DOHH2 (cell line): Measurements from ENCODE around the gene RNU1-1.
"Not testable (repeated sequence)": the region's sequence is repeated elsewhere in the genome, so short reads cannot be mapped to it uniquely, and the experiment has no call there.

ENCODE experiments used
- H3F3A ChIP-seq: fragments of 200-600 bp; sonication (generic), shearing (Covaris generic); 2 replicates; pipeline ENCODE4 v1.6.0; 2016; ENCODE audit warnings: antibody characterized with exemption, mild to moderate bottlenecking; ENCODE audit not compliant: control insufficient read depth, insufficient read depth
- H3K27ac ChIP-seq: fragments of 200-600 bp; sonication (generic); 2 replicates; pipeline ENCODE4 v1.5.1; 2014; ENCODE audit warnings: low read depth, mild to moderate bottlenecking, low read length, moderate library complexity
- H3K27me3 ChIP-seq: fragments of 200-600 bp; sonication (generic); 2 replicates; pipeline ENCODE4 v1.6.1; 2014; ENCODE audit warnings: mild to moderate bottlenecking, low read length, mixed read lengths; ENCODE audit not compliant: control insufficient read depth
- H3K36me3 ChIP-seq: fragments of 200-600 bp; sonication (generic); 2 replicates; pipeline ENCODE4 v1.6.1; 2014; ENCODE audit warnings: mild to moderate bottlenecking, low read length, moderate library complexity, mixed read lengths; ENCODE audit not compliant: control insufficient read depth
- H3K4me1 ChIP-seq: fragments of 200-600 bp; sonication (generic); 2 replicates; pipeline ENCODE4 v1.6.1; 2014; ENCODE audit warnings: mild to moderate bottlenecking, low read length, mixed read lengths; ENCODE audit not compliant: control insufficient read depth
- H3K4me2 ChIP-seq: fragments of 200-600 bp; sonication (generic); 2 replicates; pipeline ENCODE4 v1.6.0; 2014; ENCODE audit warnings: mild to moderate bottlenecking, low read length, moderate library complexity
- H3K4me3 ChIP-seq: fragments of 200-600 bp; sonication (generic); 2 replicates; pipeline ENCODE4 v1.5.1; 2014; ENCODE audit warnings: mild to moderate bottlenecking, low read length, mixed read lengths
- H3K79me2 ChIP-seq: fragments of 200-600 bp; sonication (generic); 2 replicates; pipeline ENCODE4 v1.6.1; 2014; ENCODE audit warnings: mild to moderate bottlenecking, low read length, mixed read lengths; ENCODE audit not compliant: control insufficient read depth
- H3K9me2 ChIP-seq: fragments of 200-600 bp; sonication (generic); replicated peaks from 2 replicates; pipeline ENCODE4 v1.6.1; 2014; ENCODE audit warnings: mild to moderate bottlenecking, low read length, mixed read lengths; ENCODE audit not compliant: control insufficient read depth
- H3K9me3 ChIP-seq: fragments of 200-600 bp; sonication (generic); 2 replicates; pipeline ENCODE4 v1.6.1; 2014; ENCODE audit warnings: antibody characterized with exemption, low read length, mixed read lengths; ENCODE audit not compliant: control insufficient read depth, insufficient read depth
- H4K20me1 ChIP-seq: fragments of 200-600 bp; sonication (generic); 2 replicates; pipeline ENCODE4 v1.6.0; 2014; ENCODE audit warnings: low read depth, mild to moderate bottlenecking, antibody characterized with exemption, low read length, moderate library complexity; ENCODE audit not compliant: control insufficient read depth, insufficient read depth
- EZH2phosphoT487 ChIP-seq: fragments of 200-600 bp; sonication (generic); IDR thresholded peaks from 2 replicates; pipeline ENCODE4 v1.6.1; 2017; ENCODE audit warnings: borderline replicate concordance, mild to moderate bottlenecking, antibody characterized with exemption, low read length, moderate library complexity, mixed read lengths
- TF ChIP-seq, protein P1 (sequence below): fragments of 200-600 bp; sonication (generic); IDR thresholded peaks from one replicate; pipeline ENCODE4 v1.5.1; 2014; ENCODE audit warnings: antibody characterized with exemption, mild to moderate bottlenecking, low read depth, low read length; ENCODE audit not compliant: poor library complexity, severe bottlenecking

RNU1-1 gene

DNA sequence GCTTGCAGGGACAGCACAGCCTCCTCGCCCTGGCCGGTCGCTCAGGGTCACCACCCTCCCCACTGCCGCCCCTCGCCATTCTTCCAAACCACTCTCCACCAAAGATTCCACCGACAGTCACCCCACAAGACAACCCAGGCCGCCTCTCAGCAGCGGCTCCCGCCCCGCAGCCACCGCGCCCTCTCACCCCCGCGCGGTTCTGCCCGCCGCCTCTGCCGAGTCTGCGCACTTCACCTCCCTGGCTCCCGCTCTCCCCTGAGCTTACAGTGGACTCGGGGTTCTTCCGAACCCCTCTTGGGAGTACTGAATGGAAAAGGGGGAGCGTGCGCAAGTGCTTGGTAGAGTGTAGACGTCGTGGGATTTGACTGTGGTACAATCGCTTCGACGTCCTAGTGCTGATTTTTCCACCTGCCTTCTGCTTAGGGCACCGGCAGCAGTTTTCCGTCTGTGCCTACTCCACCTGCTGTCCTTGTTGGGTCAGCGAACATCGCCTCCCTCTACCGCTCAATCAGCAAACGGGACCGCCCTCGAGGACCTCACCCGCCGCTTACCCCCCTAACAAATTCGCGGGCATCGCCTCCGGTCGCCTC is 20.2 kb upstream of the RNU1-1 start:
- not testable (repeated sequence) for H3K27me3 ChIP-seq, H3K9me2 ChIP-seq, H3K4me1 ChIP-seq, H3K4me3 ChIP-seq, H3K4me2 ChIP-seq, H4K20me1 ChIP-seq, H3K27ac ChIP-seq, H3F3A ChIP-seq, H3K9me3 ChIP-seq, H3K79me2 ChIP-seq, H3K36me3 ChIP-seq

DNA sequence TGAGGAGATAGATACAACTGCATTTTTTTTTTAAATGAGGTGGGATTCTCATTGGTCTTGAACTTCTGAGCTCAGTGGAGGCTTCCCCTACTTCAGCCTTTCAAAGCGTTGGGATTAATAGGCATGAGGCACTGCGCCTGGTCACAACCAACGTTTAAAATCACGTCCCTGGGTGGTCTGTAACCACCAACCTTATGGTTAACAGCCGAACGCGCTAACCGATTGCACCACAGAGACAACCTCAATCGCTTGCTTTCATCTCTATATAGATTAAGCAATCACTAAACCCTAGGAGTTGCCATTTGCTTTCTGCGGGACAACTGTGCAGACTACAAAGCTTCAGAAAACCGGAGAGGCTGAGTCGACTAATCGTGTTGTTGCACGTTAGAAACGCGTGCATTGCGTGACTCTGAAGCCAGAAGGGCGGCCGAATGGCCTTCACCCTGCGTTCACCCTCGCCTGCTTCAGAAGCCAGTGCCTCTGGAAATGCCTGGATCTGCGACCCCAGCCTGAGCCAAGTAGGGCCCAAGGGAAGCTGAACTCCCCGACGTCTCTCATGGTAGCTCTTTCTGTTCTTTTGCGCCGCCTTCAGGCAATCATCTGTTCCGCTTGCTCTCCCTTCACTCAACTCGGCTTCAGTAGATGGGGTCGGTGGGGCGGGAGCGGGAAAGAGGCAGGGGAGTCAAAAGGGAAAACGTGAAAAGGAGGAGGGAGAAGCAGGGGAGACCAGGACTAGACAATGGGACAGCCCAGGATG is 18.3 kb upstream of the RNU1-1 start:
- H3K4me1 ChIP-seq, H3K27ac ChIP-seq, H3K9me2 ChIP-seq, H3K4me2 ChIP-seq, H3K79me2 ChIP-seq, H3K4me3 ChIP-seq, H3K9me3 ChIP-seq, H4K20me1 ChIP-seq, H3K27me3 ChIP-seq, H3F3A ChIP-seq, H3K36me3 ChIP-seq: not testable (repeated sequence)

GRCh38 chr1:16528338-16528737 is 14.3 kb upstream of the RNU1-1 start:
- H3F3A ChIP-seq, H3K27ac ChIP-seq, H3K9me3 ChIP-seq, H3K4me1 ChIP-seq, H4K20me1 ChIP-seq, H3K4me2 ChIP-seq, H3K4me3 ChIP-seq, H3K79me2 ChIP-seq, H3K36me3 ChIP-seq, H3K9me2 ChIP-seq, H3K27me3 ChIP-seq: not testable (repeated sequence)

- not testable (repeated sequence) for H3K4me3 ChIP-seq, H3K36me3 ChIP-seq, H3F3A ChIP-seq, H3K9me2 ChIP-seq, H3K79me2 ChIP-seq, H3K4me2 ChIP-seq, H3K4me1 ChIP-seq, H3K27me3 ChIP-seq, H4K20me1 ChIP-seq, H3K27ac ChIP-seq, H3K9me3 ChIP-seq
These were observed 11.7 kb upstream of the RNU1-1 start for GRCh38 chr1:16525769-16526168.

DNA sequence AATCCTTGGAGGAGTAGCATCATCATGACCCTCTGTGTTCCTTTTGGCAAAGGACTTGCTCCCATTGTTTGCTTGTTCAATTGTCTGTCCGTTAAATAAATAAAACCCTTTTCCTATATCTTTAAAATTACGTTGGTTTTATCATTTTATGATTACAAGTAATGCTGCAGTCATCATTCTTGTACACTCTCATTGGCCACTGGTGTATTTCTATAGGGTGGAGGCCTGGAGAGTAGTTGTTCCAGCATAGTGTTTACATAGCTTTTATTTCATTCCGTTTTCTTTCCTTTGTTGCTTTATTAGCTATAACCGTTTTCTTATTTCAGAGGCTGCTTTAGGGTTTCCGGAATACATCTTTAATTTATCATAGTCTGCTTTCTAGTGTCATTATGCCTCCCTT is 7.6 kb upstream of the RNU1-1 start:
- not testable (repeated sequence) for H3K27ac ChIP-seq, H3K36me3 ChIP-seq, H3F3A ChIP-seq, H3K27me3 ChIP-seq, H3K4me2 ChIP-seq, H4K20me1 ChIP-seq, H3K4me1 ChIP-seq, H3K79me2 ChIP-seq, H3K9me2 ChIP-seq, H3K9me3 ChIP-seq, H3K4me3 ChIP-seq

- Histone ChIP-seq H3K9me3 (no peaks in the 10 kb centered on the region), H3K9me2 (no peaks in the 10 kb centered on the region), H3K27ac (no peak overlapping the region), H3K4me2 (no peak overlapping the region), H3F3A (no peaks in the 10 kb centered on the region), H3K79me2 (no peaks in the 10 kb centered on the region), H3K36me3 (no peaks in the 10 kb centered on the region), H4K20me1 (no peaks in the 10 kb centered on the region), H3K27me3 (peaks cover 3% of the 10 kb centered on the region; the same call in 1 of the 2 replicates), H3K4me3 (no peak overlapping the region), H3K4me1 (no peaks in the 10 kb centered on the region)
- no peak for TF ChIP-seq EZH2phosphoT487
- TF ChIP-seq, protein P1, sequence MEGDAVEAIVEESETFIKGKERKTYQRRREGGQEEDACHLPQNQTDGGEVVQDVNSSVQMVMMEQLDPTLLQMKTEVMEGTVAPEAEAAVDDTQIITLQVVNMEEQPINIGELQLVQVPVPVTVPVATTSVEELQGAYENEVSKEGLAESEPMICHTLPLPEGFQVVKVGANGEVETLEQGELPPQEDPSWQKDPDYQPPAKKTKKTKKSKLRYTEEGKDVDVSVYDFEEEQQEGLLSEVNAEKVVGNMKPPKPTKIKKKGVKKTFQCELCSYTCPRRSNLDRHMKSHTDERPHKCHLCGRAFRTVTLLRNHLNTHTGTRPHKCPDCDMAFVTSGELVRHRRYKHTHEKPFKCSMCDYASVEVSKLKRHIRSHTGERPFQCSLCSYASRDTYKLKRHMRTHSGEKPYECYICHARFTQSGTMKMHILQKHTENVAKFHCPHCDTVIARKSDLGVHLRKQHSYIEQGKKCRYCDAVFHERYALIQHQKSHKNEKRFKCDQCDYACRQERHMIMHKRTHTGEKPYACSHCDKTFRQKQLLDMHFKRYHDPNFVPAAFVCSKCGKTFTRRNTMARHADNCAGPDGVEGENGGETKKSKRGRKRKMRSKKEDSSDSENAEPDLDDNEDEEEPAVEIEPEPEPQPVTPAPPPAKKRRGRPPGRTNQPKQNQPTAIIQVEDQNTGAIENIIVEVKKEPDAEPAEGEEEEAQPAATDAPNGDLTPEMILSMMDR: no peak
These were observed 7.2 kb upstream of the RNU1-1 start for GRCh38 chr1:16521288-16521583.

GRCh38 chr1:16520435-16521287 is 6.6 kb upstream of the RNU1-1 start:
- H3K79me2 ChIP-seq, H3K36me3 ChIP-seq, H4K20me1 ChIP-seq, H3K27ac ChIP-seq, H3K4me3 ChIP-seq, H3F3A ChIP-seq, H3K4me2 ChIP-seq, H3K27me3 ChIP-seq, H3K9me3 ChIP-seq, H3K4me1 ChIP-seq, H3K9me2 ChIP-seq: not testable (repeated sequence)
